Stimulated activated CD4-positive, alpha-beta T cell treated with anti-CD3 and anti-CD28 coated beads, Interleukin-1b, Interleukin-23, amount 100 ng/mL, for 24 hours (primary cell): Measurements from ENCODE around the gene WNT1.

Source experiments
- DNase-seq, 4 experiments: peaks; one replicate each; pipeline ENCODE4 v3.0.0-alpha.2; 2020; ENCODE audit warnings: low read depth in 4 of 4, low spot score in 1 of 4

WNT1 gene

DNA sequence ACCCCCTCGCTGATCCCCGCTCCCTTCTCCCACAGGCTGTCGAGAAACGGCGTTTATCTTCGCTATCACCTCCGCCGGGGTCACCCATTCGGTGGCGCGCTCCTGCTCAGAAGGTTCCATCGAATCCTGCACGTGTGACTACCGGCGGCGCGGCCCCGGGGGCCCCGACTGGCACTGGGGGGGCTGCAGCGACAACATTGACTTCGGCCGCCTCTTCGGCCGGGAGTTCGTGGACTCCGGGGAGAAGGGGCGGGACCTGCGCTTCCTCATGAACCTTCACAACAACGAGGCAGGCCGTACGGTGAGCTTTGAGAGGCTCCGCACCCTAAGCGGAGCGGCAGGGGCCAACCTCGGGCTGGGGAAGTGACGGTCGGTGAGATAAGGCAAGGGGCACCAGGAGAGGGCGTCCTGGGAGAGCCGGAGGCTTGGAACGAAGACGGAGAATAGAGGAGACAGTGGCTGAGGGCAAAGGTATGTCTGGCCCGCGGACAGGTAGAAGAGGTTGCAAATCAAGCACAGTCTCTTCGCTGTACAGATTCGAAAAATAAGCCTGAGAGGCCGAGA is 2.3 kb downstream of the WNT1 start:
- no peak for DNase-seq

DNA sequence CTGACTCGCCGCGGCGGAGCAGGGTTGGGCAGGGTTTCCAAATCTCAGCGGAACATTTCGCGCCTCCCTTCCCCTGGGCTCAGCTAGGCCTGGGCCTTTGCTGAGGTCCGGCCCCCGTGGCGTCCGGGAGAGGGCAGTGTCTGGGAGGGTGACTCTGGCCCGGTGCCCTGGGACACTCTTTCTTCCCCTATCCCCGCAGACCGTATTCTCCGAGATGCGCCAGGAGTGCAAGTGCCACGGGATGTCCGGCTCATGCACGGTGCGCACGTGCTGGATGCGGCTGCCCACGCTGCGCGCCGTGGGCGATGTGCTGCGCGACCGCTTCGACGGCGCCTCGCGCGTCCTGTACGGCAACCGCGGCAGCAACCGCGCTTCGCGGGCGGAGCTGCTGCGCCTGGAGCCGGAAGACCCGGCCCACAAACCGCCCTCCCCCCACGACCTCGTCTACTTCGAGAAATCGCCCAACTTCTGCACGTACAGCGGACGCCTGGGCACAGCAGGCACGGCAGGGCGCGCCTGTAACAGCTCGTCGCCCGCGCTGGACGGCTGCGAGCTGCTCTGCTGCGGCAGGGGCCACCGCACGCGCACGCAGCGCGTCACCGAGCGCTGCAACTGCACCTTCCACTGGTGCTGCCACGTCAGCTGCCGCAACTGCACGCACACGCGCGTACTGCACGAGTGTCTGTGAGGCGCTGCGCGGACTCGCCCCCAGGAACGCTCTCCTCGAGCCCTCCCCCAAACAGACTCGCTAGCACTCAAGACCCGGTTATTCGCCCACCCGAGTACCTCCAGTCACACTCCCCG is 3.0 kb downstream of the WNT1 start:
- DNase-seq, result no peak

DNA sequence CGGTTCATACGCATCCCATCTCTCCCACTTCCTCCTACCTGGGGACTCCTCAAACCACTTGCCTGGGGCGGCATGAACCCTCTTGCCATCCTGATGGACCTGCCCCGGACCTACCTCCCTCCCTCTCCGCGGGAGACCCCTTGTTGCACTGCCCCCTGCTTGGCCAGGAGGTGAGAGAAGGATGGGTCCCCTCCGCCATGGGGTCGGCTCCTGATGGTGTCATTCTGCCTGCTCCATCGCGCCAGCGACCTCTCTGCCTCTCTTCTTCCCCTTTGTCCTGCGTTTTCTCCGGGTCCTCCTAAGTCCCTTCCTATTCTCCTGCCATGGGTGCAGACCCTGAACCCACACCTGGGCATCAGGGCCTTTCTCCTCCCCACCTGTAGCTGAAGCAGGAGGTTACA is 3.6 kb downstream of the WNT1 start:
- DNase-seq, result no peak

DNA sequence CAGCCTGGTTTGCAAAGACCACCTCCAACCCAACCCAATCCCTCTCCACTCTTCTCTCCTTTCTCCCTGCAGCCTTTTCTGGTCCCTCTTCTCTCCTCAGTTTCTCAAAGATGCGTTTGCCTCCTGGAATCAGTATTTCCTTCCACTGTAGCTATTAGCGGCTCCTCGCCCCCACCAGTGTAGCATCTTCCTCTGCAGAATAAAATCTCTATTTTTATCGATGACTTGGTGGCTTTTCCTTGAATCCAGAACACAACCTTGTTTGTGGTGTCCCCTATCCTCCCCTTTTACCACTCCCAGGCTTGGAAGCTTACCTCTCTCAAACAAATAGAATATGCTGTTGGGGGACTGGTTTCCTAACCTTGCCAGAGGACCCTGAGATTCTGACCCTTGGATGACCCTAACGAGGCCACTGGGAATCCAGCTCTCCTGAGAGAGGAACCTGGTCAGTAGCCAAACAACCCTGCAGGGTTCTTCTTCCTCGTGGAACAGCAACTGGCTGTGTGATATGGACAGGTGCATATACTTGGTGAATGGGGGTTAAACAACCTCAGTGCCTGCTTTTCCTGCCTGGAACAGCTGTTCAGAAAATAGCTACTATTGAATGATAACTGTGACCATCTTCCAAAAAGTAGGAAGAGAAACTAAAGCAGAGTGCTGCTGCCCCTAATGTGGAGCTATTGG is 4.4 kb downstream of the WNT1 start:
- DNase-seq, result no peak

GRCh38 chr12:48985475-48985897 is 7.4 kb downstream of the WNT1 start:
- no peak for DNase-seq

DNA sequence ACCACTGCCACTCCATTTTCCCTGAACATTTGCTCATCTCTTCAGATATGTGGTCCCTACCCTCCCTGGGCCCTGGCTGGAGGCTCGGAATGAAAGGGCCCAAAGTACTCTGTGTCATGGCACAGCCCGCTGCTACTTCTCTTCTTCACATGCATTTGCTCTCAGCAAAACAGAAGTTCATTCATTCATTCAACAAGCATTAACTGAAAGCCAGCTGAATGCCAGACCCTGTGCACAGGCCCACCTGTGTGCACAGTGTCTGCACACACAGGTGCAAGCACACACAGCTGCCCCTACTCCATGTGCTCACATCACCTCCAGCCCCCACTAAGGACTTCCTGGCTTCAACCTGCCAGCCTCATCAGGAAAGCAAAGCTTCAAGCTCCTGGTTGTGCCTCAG is 7.8 kb downstream of the WNT1 start:
- no peak for DNase-seq

GRCh38 chr12:48986720-48987291 is 8.7 kb downstream of the WNT1 start:
- DNase-seq, result no peak

- peak in 3 of 4 experiments; percentile 56 to 68 (median 61) for DNase-seq
Observed at GRCh38 chr12:48988030-48988649, 10.0 kb downstream of the WNT1 start.

GRCh38 chr12:48990552-48990951 is 12.4 kb downstream of the WNT1 start:
- DNase-seq, result no peak

- no peak for DNase-seq
Observed at GRCh38 chr12:48991247-48992050, 13.3 kb downstream of the WNT1 start.

DNA sequence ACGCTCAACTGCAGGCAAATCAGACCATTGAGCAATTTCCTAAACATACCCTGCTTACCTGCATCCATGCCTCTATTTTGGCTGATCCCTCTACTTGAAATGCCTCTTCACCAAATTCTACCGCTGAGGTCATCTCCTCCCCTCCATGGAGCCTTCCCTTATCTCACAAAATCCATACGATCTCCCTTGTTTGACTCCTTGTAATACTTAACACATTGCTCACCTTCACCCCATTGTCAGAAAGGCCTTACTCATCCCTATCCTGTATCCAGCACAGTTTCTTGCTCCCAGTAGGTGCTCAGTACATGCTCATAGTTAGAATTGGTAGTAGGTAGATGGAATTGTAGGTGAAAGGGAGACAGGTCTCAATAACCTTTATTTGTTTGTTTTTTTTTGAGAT is 15.7 kb downstream of the WNT1 start:
- no peak for DNase-seq

DNA sequence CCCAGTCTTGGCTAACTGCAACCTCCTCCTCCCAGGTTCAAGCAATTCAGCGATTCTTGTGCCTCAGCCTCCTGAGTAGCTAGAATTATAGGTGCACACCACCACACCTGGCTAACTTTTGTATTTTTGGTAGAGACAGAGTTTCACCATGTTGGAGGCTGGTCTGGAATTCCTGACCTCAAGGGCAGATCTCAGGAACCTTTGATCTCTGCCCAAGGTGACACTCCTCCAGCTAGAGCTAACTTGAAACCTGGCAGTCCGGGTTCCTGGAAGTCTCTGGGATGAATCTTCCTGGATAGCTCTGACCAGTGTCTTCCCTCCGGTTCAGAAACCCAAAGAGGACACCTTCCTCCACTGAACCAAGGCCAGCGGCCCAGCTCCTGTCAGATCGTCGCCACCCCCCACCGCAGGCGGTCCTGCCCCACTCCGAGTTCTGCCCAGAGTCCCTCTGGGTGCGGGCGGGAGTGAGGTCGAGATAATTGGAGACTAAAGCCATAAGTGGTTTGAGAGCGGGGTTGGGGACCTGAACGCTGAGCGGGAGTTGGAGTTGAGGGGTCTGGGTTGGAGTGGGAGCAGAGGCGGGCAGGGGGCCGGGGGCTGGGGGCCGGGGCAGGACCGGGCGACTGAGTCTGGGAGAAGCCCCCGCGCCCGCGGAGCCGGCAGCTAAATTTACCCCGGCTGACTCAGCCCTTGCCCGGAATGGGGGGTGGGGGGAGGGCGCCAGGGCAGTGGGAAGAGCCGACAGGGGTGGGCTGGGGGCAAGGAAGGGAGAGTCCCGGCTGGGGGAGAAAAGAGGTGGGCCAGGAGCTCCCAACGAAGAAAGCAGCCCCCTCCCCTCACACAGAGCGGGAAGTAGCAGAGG is 16.3 kb downstream of the WNT1 start:
- no peak for DNase-seq

GRCh38 chr12:48995086-48995879 is 17.2 kb downstream of the WNT1 start:
- no peak for DNase-seq

- no peak for DNase-seq
Observed at GRCh38 chr12:48996794-48997718, 18.9 kb downstream of the WNT1 start.

- DNase-seq, result no peak
Observed at GRCh38 chr12:48997719-48998496, 19.8 kb downstream of the WNT1 start.

GRCh38 chr12:48998497-48999353 is 20.6 kb downstream of the WNT1 start:
- DNase-seq, result no peak
